SK-MEL-5 (cell line): ENCODE data around the gene NFIX. TPM values are rescaled to one million over a fixed set of nuclear protein-coding genes. Genes with fewer than 3 reads are reported as not detected.

Experiments
- DNase-seq: peaks from one replicate; pipeline ENCODE4 v3.0.0-alpha.2; 2016; ENCODE audit warnings: low read depth, low spot score
- in situ Hi-C: cut with HindIII; loops from 2 replicates; pipeline ENCODE4 v1.10.0; 2016; ENCODE audit warnings: low sequenced_read_pairs, high pct_unique_total_duplicates, low pct_unique_long_range_greater_than_20kb
- total RNA-seq: library from RNA; depleted of rRNA; stranded (reverse); fragments of >200 nt; shearing (Covaris generic); gene quantifications from 2 replicates; pipeline ENCODE4 v1.2.3, GENCODE V29; 2014

The NFIX gene
- total RNA-seq, 1 experiment from 2014 or later: 4.9 TPM

DNA sequence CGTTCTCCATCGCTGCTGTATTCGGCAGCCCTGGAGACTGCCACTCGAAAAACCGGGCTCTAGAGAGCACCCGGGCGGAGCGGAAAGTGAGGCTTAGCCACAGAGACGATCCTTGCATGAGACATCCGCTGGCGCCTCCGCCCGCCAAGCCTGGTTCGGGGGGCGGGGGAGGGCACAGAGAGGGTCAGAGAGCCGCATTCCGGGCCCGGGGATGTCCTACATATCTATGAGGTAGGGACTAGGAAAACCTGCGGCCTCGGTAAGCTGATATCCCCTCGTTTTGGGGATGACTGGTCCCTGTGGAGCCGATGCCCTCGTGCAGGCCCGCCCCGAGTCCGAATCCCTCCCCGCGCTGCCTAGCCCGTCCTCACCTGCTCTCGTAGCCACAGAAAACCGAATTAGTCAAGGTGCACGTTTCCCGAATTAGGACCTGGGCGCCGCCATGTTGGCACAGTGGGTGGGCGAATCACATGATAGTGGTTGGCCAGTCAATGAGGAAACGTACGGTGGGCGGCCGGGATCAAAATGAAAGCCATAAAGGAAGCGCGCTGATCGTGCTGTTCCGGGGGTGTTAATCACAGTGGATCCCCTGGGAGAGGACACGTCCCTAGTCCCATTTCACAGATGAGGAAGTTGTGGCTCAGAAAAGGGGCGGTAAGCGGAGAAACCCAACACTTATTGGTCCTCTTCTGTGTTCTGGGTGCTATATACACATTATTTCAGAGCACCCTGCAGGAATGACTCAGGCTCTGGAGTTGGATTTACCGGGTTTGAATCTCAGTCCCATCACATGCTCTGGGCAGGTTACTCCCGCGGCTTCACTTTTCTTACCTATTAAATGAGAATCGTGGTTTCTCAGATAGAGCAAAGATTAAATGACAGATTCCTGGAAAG is 121.3 kb downstream of the NFIX start, which contains the start of gene TRMT1:
TSS of gene TRMT1 (minus strand) at position 459 of the 894 bp plus-strand sequence. CDS start at position 118, 341 bp downstream.
- DNase-seq: peak; percentile 91
- in situ Hi-C loops: no loop called here

DNA sequence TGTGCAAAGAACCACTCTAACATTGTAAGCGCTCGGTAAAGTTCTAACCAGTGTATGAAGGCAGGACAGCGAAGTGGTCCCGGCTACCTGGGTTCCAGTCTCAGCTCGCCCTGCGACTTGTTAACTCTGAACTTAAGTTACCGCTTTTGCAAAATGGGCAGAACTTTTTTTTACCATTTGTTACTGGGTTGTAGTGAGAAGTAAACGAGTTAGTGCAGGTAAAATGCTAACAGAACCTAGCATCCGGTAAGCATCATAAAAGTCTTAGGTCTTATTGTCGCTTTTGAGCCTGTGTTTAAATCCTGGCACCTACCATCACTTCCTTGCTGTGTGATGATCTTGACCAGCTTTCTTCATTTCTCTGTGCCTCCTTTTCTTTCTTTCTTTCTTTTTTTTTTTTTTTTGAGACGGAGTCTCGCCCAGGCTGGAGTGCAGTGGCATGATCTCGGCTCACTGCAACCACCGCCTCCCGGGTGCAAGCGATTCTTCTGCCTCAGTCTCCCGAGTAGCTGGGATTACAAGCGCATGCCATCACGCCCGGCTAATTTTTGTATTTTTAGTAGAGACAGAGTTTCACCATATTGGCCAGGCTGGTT is 122.0 kb downstream of the NFIX start:
- no peak for DNase-seq
- in situ Hi-C loops: no loop called here

DNA sequence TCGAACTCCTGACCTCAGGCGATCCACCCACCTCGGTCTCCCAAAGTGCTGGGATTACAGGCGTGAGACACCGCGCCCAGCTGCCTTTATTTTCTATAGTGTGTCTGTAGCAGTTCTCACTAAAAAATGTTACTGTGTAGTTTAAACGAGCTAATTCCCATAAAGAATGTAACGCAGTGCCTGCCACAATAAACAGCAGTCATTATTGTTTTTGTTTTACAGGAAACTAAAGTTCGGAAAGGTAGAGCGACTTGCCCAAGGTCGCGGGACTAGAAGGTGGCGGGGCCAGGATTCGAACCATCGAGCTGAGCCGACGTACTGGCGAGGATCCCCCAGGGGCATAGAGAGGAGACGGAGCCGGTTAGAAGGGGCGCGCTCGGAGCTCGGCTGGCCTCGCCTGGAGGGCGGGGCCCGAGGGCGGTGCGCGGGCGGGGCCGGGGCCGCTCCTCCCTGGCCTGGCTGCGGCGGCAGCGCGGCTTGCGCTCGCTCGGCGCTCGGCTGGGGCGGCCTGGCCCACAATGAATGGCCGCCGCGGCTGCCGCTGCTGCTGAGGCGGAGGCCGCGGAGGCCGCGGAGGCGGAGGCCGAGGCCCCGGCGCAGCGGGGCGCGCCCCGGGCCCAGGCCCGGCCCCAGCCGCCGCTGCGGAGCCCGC is 122.6 kb downstream of the NFIX start, which contains the start of gene NACC1:
TSS of gene NACC1 (plus strand) at position 493 of the 652 bp plus-strand sequence. CDS start 16,944 bp downstream, outside the sequence.
- DNase-seq: peak; percentile 88
- in situ Hi-C loops: no loop called here

DNA sequence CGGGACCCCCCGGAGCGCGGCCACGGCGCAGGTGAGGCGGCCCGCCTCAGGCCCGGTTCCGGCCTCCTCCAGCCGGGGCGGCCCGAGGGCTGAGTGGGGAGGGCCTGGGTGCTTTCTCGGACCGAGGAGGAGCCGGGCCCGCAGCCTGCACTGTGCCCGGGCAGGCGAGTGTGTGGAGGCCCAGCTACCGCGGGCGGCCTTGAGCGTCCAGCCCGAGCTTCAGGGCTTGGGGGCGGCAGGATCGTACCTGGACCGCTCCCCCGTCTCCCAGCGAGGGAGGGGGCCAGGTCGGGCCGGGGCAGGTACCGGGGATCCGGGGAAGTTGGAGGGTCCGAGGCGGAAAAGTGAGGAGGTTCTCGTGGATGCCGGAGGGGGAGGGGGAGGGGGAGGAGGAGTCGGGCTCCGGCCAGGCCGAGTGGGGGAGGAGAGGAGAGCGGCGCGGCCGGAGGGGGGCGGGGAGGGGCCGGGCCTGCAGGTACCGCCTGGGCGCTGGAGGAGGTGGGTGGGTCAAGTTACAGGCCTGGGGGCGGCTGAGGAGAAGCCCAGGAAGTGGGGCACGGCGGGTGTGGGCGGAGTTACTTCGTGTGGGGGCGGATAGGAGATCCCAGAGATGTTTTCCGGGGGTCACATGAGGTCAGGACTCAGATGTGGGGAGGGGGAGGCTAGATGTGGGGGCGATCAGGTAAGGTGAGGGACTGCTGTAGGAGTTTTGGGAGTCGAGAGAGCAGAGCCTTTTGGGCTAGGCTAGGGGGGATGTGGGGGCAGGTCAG is 123.3 kb downstream of the NFIX start:
- peak; percentile 33 for DNase-seq
- in situ Hi-C loops: no loop called here

DNA sequence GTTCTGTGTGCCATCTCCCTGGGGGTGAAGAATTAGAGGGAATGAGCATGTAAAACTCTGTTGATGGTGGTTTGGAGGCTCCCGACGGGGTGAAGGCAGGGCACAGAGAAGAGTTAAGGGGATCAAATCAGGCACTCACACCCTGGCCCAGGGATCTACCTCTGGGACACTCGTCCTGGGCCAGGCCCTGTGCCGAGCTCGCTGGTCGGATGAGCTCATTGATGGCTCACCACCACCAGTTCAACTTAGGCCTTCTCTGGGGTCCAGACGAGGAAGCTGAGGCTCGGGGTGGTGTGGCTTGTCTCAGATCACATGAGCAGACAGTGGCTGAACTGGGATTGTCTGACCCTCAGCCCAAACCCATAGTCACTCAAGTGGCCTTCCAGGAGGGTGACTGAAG is 124.4 kb downstream of the NFIX start:
- in situ Hi-C loops: no loop called here

DNA sequence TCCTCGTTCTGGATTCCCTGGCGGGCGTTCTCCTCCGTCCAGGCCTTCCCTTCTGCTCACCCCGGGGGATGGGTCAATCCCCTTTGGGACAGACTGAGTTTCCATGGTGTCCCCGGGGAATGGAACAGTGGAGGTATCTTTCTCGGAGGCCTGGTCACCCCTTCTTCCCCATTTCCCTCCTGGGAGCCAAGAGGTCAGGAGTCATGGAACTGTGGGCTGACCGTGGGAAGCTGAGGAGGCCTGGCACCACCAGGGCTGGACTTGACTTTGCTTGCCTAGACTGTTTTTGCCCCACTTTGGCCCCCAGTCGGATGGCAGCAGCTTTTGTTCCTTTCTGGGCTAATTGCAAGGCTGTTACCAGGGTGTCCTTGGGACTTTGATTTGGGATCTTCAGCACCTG is 124.8 kb downstream of the NFIX start:
- in situ Hi-C loops: no loop called here
- no peak for DNase-seq

More for the DNA sequence above, 124.4 kb downstream of the NFIX start:
- no peak for DNase-seq

DNA sequence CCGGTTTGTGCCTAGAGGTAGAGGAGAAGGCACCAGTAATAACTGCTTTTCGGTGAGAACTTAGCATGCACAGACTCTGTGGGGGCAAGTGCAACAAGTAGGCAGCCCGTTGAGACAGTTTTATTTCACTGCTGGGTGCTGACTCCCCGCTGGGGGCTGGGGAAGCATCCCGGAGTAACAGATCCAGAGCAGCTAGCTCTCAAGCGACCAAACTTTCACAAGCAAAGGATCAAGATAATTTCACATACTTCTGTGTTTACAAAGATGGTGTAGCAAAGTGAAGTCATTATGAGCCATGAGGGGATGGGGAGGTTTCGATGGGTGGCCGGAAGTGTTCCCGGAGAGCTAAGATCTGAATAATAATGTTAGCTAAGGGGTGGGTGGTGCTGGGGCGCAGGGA is 125.5 kb downstream of the NFIX start:
- no peak for DNase-seq
- in situ Hi-C loops: no loop called here

DNA sequence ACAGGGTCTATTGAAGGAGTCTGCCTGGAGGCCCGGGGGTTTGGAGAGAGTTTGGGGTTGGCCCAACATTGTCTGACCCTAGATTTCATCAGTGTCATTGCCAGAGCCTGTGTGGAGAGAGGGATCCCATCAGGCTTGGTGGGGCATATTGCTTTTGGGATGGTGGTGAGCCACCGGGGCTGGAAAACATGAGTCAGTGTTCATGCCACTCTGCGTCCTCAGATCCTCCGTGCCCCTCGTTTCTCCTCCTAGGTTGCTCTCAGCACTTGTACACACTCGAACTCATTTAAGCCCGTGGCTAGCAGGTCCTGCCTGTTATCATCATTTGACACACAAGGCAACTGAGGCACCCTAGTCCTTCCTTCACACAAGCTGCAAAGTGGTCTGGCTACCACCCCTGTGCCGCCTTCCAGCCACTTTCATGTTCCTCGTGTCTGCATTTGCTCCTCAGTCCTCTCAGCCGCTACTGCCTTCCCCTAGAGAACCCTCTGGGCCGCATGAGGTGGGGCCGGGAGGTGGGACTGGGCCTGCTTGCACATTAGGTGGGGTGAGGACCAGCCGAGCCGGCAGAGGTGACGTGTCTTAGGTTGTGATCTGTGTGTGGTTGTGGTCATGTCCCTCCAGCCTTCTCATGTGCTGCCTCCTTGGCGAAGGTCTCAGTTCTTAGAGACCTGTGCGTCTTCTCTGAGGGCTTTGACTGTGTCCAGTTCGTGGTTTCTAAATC is 126.4 kb downstream of the NFIX start:
- in situ Hi-C loops: no loop called here
- no peak for DNase-seq

DNA sequence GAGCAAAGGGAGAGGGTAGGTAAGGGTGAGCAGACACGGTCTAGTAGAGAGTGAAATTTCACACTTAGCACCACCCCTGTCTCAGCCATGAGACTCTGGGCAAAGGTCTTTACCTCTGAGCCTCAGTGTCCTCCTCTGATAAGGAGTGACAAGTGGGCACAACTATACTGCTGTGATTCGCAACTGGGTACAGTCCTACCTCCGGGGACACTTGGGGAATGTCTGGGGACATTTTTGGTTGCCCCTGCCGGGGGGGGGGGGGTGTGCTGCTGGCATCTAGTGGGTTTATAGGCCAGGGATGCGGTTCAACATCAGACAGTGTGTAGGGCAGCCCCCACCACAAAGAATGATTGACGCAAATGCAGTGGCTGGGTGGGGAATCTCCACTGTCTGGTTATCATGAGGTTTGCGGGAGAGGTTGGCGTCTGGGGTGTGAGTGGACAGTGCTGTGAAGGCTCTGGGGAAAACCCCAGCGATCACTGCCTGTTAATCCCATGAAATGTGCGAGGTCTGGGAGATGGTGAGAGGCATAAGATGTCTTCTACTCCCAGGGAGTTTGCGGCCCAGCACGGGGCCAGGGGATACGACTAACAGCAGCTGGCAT is 127.1 kb downstream of the NFIX start:
- DNase-seq: no peak
- in situ Hi-C loops: no loop called here

DNA sequence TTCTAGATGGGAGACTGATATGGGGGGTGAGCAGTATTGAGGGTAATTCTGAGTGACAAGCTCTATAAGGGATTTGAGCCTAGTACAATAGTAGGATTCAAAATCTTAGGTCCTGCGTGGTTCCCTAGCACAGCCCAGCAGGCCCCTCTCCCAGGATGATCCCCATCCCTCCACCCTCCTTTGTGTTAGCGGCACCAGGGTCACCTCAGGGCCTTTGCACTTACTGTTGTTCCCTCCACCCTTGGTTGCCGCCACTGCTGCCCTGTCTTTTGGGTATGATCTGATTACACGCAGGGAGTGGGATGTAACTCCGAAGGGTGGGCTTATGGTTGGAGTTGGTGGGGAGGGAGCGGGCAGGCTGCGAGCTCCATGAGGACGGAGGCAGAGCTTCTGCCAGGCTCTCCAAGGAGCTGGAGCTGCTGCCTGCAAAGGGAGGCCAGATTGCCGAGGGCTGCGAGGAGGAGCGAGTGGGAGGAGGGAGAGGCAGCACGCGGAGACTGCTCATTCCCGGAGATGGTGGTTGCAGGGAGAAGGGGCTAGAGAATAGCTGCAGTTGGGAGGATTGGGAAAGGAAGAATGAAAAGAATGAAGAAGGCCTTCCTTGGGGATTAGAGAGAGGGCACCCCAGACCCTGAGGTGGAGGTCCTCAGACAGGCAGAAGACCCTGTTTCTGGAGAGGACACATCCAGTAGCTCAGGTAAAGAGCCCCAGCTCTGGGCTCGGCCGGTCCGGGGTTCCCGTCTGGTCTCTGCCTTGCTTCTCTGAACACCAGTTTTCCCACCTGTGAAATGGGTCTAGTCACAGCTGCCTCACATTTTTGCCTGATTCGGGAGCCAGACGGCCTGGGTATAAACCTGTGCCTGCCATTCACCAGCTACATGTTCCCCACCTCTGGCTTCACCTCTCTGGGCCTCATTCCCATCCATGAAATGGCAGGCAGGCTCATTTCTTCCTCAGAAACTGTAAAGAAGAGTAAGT is 128.0 kb downstream of the NFIX start:
- in situ Hi-C loops: no loop called here
- no peak for DNase-seq

DNA sequence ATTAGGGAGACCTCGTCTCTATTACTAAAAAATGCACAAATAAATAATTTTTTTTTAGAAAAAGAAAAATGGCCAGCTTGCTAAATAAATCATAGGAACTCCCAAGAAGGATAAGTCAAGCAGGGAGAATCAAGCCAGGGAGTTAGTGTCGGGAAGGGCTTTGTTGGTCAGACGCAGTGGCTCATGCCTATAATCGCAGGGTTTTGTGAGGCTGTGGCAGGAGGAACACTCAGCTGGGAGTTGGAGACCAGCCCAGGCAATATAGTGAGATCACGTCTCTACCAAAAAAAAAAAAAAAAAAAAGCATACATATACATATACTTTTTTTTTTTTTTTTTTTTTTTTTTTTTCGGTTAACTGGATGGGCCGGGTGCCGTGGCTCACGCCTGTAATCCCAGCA is 131.8 kb downstream of the NFIX start:
- in situ Hi-C loops: no loop called here
- DNase-seq: no peak

DNA sequence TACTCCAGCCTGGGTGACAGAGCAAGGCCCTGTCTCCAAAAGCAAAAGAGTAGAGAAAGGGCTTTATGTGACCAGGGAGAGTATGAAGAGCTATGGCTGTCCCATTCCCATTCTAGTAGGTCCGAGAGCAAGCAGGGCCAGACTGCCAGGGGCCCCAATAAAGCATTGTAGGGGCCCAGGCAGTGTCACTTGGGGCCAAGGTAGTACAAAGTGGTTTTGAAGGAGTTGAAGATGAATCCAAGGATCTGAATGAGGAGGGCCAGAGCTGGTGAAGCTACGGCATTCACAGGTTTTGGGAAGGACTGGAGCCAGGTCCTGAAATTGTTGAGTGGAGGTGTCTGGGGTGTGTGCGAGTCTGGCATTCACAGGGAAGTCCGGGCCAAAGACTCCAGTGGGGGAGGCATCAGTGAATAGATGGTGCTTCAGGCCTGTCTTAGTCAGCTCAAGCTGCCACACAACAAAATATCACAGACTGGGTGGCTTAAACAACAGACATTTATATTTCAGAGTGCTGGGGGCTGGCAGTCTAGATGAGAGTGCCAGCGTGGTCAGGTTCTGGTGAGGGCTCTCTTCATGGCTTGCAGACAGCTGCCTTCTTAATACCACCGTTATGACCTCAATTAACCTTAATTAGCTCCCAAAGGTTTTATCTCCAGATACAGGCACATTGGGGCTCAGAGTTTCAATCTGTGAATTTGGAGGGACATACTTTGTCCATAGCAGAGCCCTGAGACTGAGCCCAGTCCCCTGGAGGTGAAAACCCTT is 132.7 kb downstream of the NFIX start:
- no peak for DNase-seq
- in situ Hi-C loops: no loop called here

DNA sequence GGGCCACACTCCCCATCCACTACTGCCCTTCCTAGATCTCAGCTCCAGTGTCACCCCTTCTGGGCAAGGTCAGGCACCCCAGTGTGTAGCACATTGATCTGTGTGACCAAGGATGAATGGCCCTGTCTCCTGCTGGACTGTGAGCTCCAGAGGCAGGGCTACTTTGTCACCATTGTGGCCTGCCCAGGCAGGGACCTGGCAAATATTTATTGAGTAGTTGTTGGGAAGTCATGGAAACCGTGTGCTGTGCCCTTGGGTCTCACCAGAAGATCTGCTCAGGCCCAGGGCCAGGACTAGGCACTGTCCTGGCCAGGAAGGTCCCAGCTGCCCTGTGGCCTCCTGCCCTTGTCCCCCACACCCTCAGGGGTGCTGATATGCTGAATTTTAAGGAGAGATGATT is 133.3 kb downstream of the NFIX start:
- no peak for DNase-seq
- in situ Hi-C loops: no loop called here

DNA sequence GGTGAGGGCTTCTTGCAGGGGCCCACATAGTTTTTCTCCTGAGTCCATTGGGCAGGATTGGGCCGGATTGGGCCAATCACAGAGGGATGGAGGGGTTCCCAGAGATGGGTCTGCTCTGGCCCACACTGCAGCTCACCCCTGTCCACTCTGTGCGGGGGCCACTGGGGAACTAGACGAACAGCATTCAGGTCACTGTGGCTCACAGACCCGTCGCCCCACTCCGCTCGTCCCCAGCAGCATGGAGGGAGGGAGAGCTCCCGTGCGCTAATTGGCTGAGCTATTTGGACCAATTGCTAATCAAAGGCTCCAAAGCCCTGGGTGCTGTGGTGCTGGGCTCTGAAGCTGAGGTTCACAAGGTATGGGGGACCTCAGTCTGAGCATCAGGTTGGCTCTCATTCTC is 134.1 kb downstream of the NFIX start:
- DNase-seq: no peak
- in situ Hi-C loops: no loop called here

DNA sequence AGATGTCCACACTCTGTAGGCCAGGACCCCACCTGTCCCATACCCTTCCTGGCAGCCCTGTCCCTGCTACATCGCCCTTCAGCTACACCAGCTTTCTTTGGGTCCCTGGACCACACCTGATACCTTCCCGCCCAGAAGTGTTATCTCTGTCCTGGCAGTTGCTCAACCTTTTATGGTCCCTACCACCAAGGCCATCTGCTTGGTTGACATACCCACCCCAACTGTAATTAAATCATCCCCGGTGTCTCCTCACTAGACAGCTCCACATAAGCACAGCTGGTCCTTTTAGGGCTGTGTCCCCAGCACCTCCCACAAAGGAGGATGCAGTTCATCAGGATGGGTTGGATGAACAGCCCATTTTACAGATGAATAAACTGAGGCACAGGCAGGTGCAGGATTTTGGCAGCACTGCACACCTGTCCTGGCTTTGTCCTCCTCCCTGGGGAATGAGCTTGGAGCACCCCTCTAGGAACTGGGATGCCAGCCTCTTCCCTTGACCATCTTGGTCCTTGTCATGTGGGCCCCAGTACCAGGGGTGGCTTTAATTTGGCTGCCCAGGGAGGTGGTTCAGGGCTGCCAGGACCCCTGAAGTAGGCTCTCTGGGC is 135.7 kb downstream of the NFIX start:
- DNase-seq: no peak
- in situ Hi-C loops: no loop called here
